Activated CD4-positive, alpha-beta memory T cell treated with anti-CD3 and anti-CD28 coated beads, Interleukin-2, amount 10 ng/mL, durations not matched to agents 7 days and 5 days (primary cell): ENCODE results near the gene BCL7A. TPM values are rescaled to one million over a fixed set of nuclear protein-coding genes. Genes with fewer than 3 reads are reported as not detected.
"Not testable (repeated sequence)": the region's sequence is repeated elsewhere in the genome, so short reads cannot be mapped to it uniquely, and the experiment has no call there.

ENCODE experiments used
- CTCF ChIA-PET: fragments of 350-600 bp; sonication (Branson Sonifier 250); formaldehyde crosslinking; loops from one replicate; lab custom pipeline; 2021; ENCODE audit warnings: antibody characterized with exemption, inconsistent platforms; lab: Charles Lee
- POLR2A ChIA-PET: fragments of 350-600 bp; sonication (Branson Sonifier 250); formaldehyde crosslinking; loops from one replicate; lab custom pipeline; 2021; ENCODE audit warnings: antibody characterized with exemption; lab: Charles Lee
- DNase-seq: peaks from one replicate; pipeline ENCODE4 v3.0.0-alpha.2; 2020
- H3K27ac Mint-ChIP-seq: one replicate; pipeline ENCODE4 v1.8.0; 2021; ENCODE audit warnings: mild to moderate bottlenecking, mixed read lengths
- H3K27me3 Mint-ChIP-seq: one replicate; pipeline ENCODE4 v1.8.0; 2021; ENCODE audit warnings: mixed read lengths
- H3K36me3 Mint-ChIP-seq: one replicate; pipeline ENCODE4 v1.8.0; 2021; ENCODE audit warnings: low read depth, mixed read lengths
- H3K4me1 Mint-ChIP-seq: one replicate; pipeline ENCODE4 v1.8.0; 2021; ENCODE audit warnings: mixed read lengths
- H3K4me3 Mint-ChIP-seq: one replicate; pipeline ENCODE4 v1.8.0; 2021; ENCODE audit warnings: mild to moderate bottlenecking, mixed read lengths
- H3K9me3 Mint-ChIP-seq: one replicate; pipeline ENCODE4 v1.8.0; 2021; ENCODE audit warnings: mixed read lengths
- total RNA-seq, 2 experiments: library from RNA; stranded (reverse); gene quantifications; one replicate each; pipeline ENCODE4 v1.2.3, GENCODE V29; 2021

The BCL7A gene
- total RNA-seq, 2 experiments from 2014 or later, result 3.7 to 4.2 TPM

GRCh38 chr12:122032580-122032979 lies 10.9 kb downstream of the BCL7A start:
- DNase-seq, result no peak
- H3K9me3 Mint-ChIP-seq, result no peaks in the 10 kb centered on the region
- ChIA-PET POLR2A (no interaction called here), CTCF (interaction anchor here (1.3 kb wide), 1 partner anchor 35 kb away, joined by 3 read pairs; no protein-coding TSS in a partner anchor)
- H3K36me3 Mint-ChIP-seq, result no peaks in the 10 kb centered on the region
- no peak overlapping the region for H3K4me3 Mint-ChIP-seq
- peaks cover 6% of the 10 kb centered on the region for H3K27me3 Mint-ChIP-seq
- H3K27ac Mint-ChIP-seq, result no peak overlapping the region
- H3K4me1 Mint-ChIP-seq, result peaks cover 9% of the 10 kb centered on the region

GRCh38 chr12:122035292-122035691 lies 13.6 kb downstream of the BCL7A start:
- no peak overlapping the region for H3K27ac Mint-ChIP-seq
- H3K9me3 Mint-ChIP-seq, result no peaks in the 10 kb centered on the region
- H3K27me3 Mint-ChIP-seq, result no peaks in the 10 kb centered on the region
- H3K4me3 Mint-ChIP-seq, result no peak overlapping the region
- ChIA-PET POLR2A (no interaction called here), CTCF (no interaction called here)
- H3K4me1 Mint-ChIP-seq, result no peaks in the 10 kb centered on the region
- no peaks in the 10 kb centered on the region for H3K36me3 Mint-ChIP-seq
- DNase-seq, result no peak

GRCh38 chr12:122036153-122036552 lies 14.5 kb downstream of the BCL7A start:
- no peak for DNase-seq
- no peak overlapping the region for H3K27ac Mint-ChIP-seq
- POLR2A ChIA-PET, result no interaction called here
- CTCF ChIA-PET, result interaction anchor here (0.9 to 1.3 kb wide), 2 partner anchors 9 to 241 kb away, joined by 3 to 4 read pairs; no protein-coding TSS in a partner anchor
- H3K27me3 Mint-ChIP-seq, result no peaks in the 10 kb centered on the region
- H3K9me3 Mint-ChIP-seq, result no peaks in the 10 kb centered on the region
- no peaks in the 10 kb centered on the region for H3K36me3 Mint-ChIP-seq
- no peaks in the 10 kb centered on the region for H3K4me1 Mint-ChIP-seq
- H3K4me3 Mint-ChIP-seq, result no peak overlapping the region

GRCh38 chr12:122040579-122041386 lies 19.1 kb downstream of the BCL7A start:
- H3K36me3 Mint-ChIP-seq, result no peaks in the 10 kb centered on the region
- POLR2A ChIA-PET, result no interaction called here
- H3K27ac Mint-ChIP-seq, result no peak overlapping the region
- no peaks in the 10 kb centered on the region for H3K27me3 Mint-ChIP-seq
- no peaks in the 10 kb centered on the region for H3K9me3 Mint-ChIP-seq
- no peak overlapping the region for H3K4me3 Mint-ChIP-seq
- CTCF ChIA-PET, result no interaction called here
- H3K4me1 Mint-ChIP-seq, result no peaks in the 10 kb centered on the region
- DNase-seq, result no peak

- POLR2A ChIA-PET, H3K4me1 Mint-ChIP-seq, H3K27ac Mint-ChIP-seq, H3K4me3 Mint-ChIP-seq, DNase-seq, H3K36me3 Mint-ChIP-seq, H3K9me3 Mint-ChIP-seq, H3K27me3 Mint-ChIP-seq: not testable (repeated sequence)
- CTCF ChIA-PET, result interaction anchor here (0.7 kb wide), 1 partner anchor 82 kb away, joined by 3 read pairs; no protein-coding TSS in a partner anchor
Measured at GRCh38 chr12:122041458-122041857, 19.8 kb downstream of the BCL7A start.

GRCh38 chr12:122042910-122043309 lies 21.2 kb downstream of the BCL7A start:
- ChIA-PET CTCF (interaction anchor here (0.7 kb wide), 1 partner anchor 94 kb away, joined by 3 read pairs; no protein-coding TSS in a partner anchor), POLR2A (no interaction called here)
- no peak for DNase-seq
- Mint-ChIP-seq H3K4me3 (no peak overlapping the region), H3K36me3 (no peaks in the 10 kb centered on the region), H3K9me3 (no peaks in the 10 kb centered on the region), H3K27ac (no peak overlapping the region), H3K4me1 (no peaks in the 10 kb centered on the region), H3K27me3 (no peaks in the 10 kb centered on the region)

GRCh38 chr12:122043476-122043875 lies 21.8 kb downstream of the BCL7A start:
- H3K4me3 Mint-ChIP-seq, result no peak overlapping the region
- CTCF ChIA-PET, result no interaction called here
- no peaks in the 10 kb centered on the region for H3K36me3 Mint-ChIP-seq
- no peaks in the 10 kb centered on the region for H3K4me1 Mint-ChIP-seq
- no peaks in the 10 kb centered on the region for H3K27me3 Mint-ChIP-seq
- POLR2A ChIA-PET, result no interaction called here
- no peak for DNase-seq
- H3K27ac Mint-ChIP-seq, result no peak overlapping the region
- H3K9me3 Mint-ChIP-seq, result no peaks in the 10 kb centered on the region

GRCh38 chr12:122045262-122045661 lies 23.6 kb downstream of the BCL7A start:
- H3K9me3 Mint-ChIP-seq, result no peaks in the 10 kb centered on the region
- H3K27me3 Mint-ChIP-seq, result no peaks in the 10 kb centered on the region
- no peaks in the 10 kb centered on the region for H3K4me1 Mint-ChIP-seq
- no peaks in the 10 kb centered on the region for H3K36me3 Mint-ChIP-seq
- H3K4me3 Mint-ChIP-seq, result no peak overlapping the region
- no peak for DNase-seq
- CTCF ChIA-PET, result no interaction called here
- POLR2A ChIA-PET, result no interaction called here
- H3K27ac Mint-ChIP-seq, result no peak overlapping the region

- H3K27me3 Mint-ChIP-seq, result no peaks in the 10 kb centered on the region
- H3K27ac Mint-ChIP-seq, result no peak overlapping the region
- ChIA-PET CTCF (interaction anchor here (0.7 kb wide), 1 partner anchor 113 kb away, joined by 4 read pairs; no protein-coding TSS in a partner anchor), POLR2A (no interaction called here)
- H3K36me3 Mint-ChIP-seq, result no peaks in the 10 kb centered on the region
- no peak overlapping the region for H3K4me3 Mint-ChIP-seq
- DNase-seq, result no peak
- no peaks in the 10 kb centered on the region for H3K9me3 Mint-ChIP-seq
- H3K4me1 Mint-ChIP-seq, result no peaks in the 10 kb centered on the region
Measured at GRCh38 chr12:122046145-122046544, 24.5 kb downstream of the BCL7A start.

- Mint-ChIP-seq H3K36me3 (no peaks in the 10 kb centered on the region), H3K4me3 (no peak overlapping the region), H3K9me3 (no peaks in the 10 kb centered on the region), H3K27ac (no peak overlapping the region), H3K4me1 (no peaks in the 10 kb centered on the region), H3K27me3 (no peaks in the 10 kb centered on the region)
- ChIA-PET CTCF (interaction anchor here (1.4 to 1.6 kb wide), 3 partner anchors 75 to 130 kb away, joined by 3 to 5 read pairs (median 4); partner anchors contain the start of gene CFAP251), POLR2A (no interaction called here)
- no peak for DNase-seq
Measured at GRCh38 chr12:122048151-122048550, 26.5 kb downstream of the BCL7A start.

- no peaks in the 10 kb centered on the region for H3K9me3 Mint-ChIP-seq
- no peak overlapping the region for H3K4me3 Mint-ChIP-seq
- H3K4me1 Mint-ChIP-seq, result peaks cover 3% of the 10 kb centered on the region
- H3K36me3 Mint-ChIP-seq, result no peaks in the 10 kb centered on the region
- no peak for DNase-seq
- ChIA-PET CTCF (interaction anchor here (1.4 kb wide), 1 partner anchor 83 kb away, joined by 3 read pairs; no protein-coding TSS in a partner anchor), POLR2A (no interaction called here)
- no peaks in the 10 kb centered on the region for H3K27me3 Mint-ChIP-seq
- no peak overlapping the region for H3K27ac Mint-ChIP-seq
Measured at GRCh38 chr12:122049827-122050226, 28.1 kb downstream of the BCL7A start.

- Mint-ChIP-seq H3K4me3 (no peak overlapping the region), H3K9me3 (no peaks in the 10 kb centered on the region)
Measured at GRCh38 chr12:122050706-122051105, 29.0 kb downstream of the BCL7A start.

GRCh38 chr12:122051231-122051876 lies 29.7 kb downstream of the BCL7A start:
- ChIA-PET CTCF (interaction anchor here (3.0 kb wide), 1 partner anchor 72 kb away, joined by 14 read pairs; no protein-coding TSS in a partner anchor), POLR2A (no interaction called here)
- no peak for DNase-seq
- H3K9me3 Mint-ChIP-seq, result no peaks in the 10 kb centered on the region
- H3K27me3 Mint-ChIP-seq, result no peaks in the 10 kb centered on the region
- H3K4me3 Mint-ChIP-seq, result no peak overlapping the region
- H3K36me3 Mint-ChIP-seq, result no peaks in the 10 kb centered on the region
- peaks cover 3% of the 10 kb centered on the region for H3K4me1 Mint-ChIP-seq
- no peak overlapping the region for H3K27ac Mint-ChIP-seq

More at GRCh38 chr12:122050706-122051105, 29.0 kb downstream of the BCL7A start:
- Mint-ChIP-seq H3K27ac (no peak overlapping the region), H3K36me3 (no peaks in the 10 kb centered on the region), H3K4me1 (peaks cover 3% of the 10 kb centered on the region), H3K27me3 (no peaks in the 10 kb centered on the region)
- CTCF ChIA-PET, result interaction anchor here (3.0 kb wide), 1 partner anchor 72 kb away, joined by 14 read pairs; no protein-coding TSS in a partner anchor
- POLR2A ChIA-PET, result no interaction called here
- no peak for DNase-seq
